Tibial artery (tissue), 4 donors: ENCODE results near the gene NOXA1.

Experiments
- DNase-seq, 2 donors: peaks; one replicate each; pipeline ENCODE4 v3.0.0-alpha.2; 2019
- H3K27ac ChIP-seq, 2 donors: fragments of 200-600 bp; sonication (generic) in 1 of 2; 1 replicate in 1 of 2; 2 replicates in 1 of 2; pipeline ENCODE4 v1.5.1; 2018 to 2019; ENCODE audit warnings: mild to moderate bottlenecking in 1 of 2
- H3K27me3 ChIP-seq, 2 donors: fragments of 200-600 bp; sonication (generic) in 1 of 2; one replicate each; pipeline versions ENCODE4 v1.5.1 to v1.6.0; 2016 to 2019
- H3K36me3 ChIP-seq, 3 donors: fragments of 200-600 bp; sonication (generic) in 2 of 3; one replicate each; pipeline ENCODE4 v1.5.1; 2016 to 2019; ENCODE audit warnings: mild to moderate bottlenecking in 2 of 3
- H3K4me1 ChIP-seq, 4 donors: fragments of 200-600 bp; sonication (generic) in 2 of 4; 1 replicate in 3 of 4; 2 replicates in 1 of 4; pipeline ENCODE4 v1.5.1; 2016 to 2019
- H3K4me3 ChIP-seq, 2 donors: fragments of 200-600 bp; sonication (generic) in 1 of 2; 1 replicate in 1 of 2; 2 replicates in 1 of 2; pipeline ENCODE4 v1.5.1; 2018 to 2019; ENCODE audit warnings: mild to moderate bottlenecking in 2 of 2
- H3K9me3 ChIP-seq, 3 donors: fragments of 200-600 bp; sonication (generic) in 1 of 3; one replicate each; pipeline ENCODE4 v1.5.1; 2016 to 2019
- intact Hi-C: fragments of 100-400 bp; cut with DNase I; formaldehyde crosslinking; loops from one replicate; pipeline ENCODE4 v1.15.0; 2023; ENCODE audit warnings: low total_unique reads
- TF ChIP-seq, protein P1 (sequence below), 2 experiments: fragments of 200-600 bp in 1 of 2; fragments of 450-650 bp in 1 of 2; IDR thresholded peaks; one replicate each; pipeline ENCODE4 v1.5.1; 2017 to 2019; ENCODE audit warnings: antibody characterized with exemption in 2 of 2, mild to moderate bottlenecking in 1 of 2, moderate library complexity in 1 of 2

The NOXA1 gene

DNA sequence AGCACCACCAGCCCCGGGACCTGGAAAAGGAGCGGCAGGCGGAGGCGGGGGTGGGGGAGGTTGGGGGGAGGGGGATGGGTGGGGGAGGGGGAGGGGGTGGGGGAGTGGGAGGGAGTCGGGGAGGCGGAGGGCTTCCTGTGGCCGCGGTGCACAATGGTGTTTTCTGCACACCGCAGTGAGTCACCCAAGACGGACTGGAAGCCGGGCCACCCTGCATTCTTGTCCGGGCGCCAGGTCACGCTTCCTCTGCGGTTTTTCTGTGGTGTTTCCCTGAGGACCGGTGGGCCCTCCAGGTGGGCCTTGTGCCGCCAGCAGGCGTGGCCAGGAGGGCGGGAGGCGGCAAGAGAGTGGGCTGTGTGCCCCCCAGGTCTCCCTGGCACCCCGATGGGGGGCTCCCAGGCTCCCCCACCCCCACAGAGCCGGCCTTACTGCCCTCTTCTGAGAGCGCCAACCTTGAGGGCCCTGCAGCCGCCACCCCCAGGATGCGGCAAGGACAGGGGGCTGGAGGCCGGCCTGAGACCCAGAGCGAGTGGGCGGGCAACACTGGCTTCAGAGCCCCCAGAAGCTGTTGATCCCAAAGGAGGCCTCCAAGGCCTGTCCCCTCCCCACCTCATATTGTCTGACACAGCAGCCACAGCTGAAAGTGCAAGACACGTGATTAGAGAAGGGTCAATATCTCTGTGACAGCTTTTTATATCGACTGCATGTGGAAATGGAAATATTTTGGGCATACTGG is 11.4 kb upstream of the NOXA1 start:
- Histone ChIP-seq H3K27me3 (no peaks in the 10 kb centered on the region), H3K36me3 (no peaks in the 10 kb centered on the region), H3K9me3 (no peaks in the 10 kb centered on the region), H3K27ac (peak overlapping the region; percentile 23 to 71), H3K4me3 (peak overlapping the region; percentile 3 to 7), H3K4me1 (peaks cover 0 to 65% (median 33%) of the 10 kb centered on the region in 4 donors)
- TF ChIP-seq, protein P1, sequence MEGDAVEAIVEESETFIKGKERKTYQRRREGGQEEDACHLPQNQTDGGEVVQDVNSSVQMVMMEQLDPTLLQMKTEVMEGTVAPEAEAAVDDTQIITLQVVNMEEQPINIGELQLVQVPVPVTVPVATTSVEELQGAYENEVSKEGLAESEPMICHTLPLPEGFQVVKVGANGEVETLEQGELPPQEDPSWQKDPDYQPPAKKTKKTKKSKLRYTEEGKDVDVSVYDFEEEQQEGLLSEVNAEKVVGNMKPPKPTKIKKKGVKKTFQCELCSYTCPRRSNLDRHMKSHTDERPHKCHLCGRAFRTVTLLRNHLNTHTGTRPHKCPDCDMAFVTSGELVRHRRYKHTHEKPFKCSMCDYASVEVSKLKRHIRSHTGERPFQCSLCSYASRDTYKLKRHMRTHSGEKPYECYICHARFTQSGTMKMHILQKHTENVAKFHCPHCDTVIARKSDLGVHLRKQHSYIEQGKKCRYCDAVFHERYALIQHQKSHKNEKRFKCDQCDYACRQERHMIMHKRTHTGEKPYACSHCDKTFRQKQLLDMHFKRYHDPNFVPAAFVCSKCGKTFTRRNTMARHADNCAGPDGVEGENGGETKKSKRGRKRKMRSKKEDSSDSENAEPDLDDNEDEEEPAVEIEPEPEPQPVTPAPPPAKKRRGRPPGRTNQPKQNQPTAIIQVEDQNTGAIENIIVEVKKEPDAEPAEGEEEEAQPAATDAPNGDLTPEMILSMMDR (IDR thresholded peaks at IDR 0.05) = no peak
- intact Hi-C loops = no loop called here
- peak; percentile 58 to 89 for DNase-seq

- Histone ChIP-seq H3K36me3 (no peaks in the 10 kb centered on the region), H3K27ac (peak overlapping the region in 1 of 2 donors; percentile 71), H3K4me3 (no peak overlapping the region), H3K4me1 (peaks cover 0 to 59% (median 30%) of the 10 kb centered on the region in 4 donors), H3K9me3 (no peaks in the 10 kb centered on the region), H3K27me3 (no peaks in the 10 kb centered on the region)
- intact Hi-C loops = no loop called here
- TF ChIP-seq, protein P1 (IDR thresholded peaks at IDR 0.05) = no peak
- no peak for DNase-seq
These were observed 10.8 kb upstream of the NOXA1 start for GRCh38 chr9:137412431-137412830.

DNA sequence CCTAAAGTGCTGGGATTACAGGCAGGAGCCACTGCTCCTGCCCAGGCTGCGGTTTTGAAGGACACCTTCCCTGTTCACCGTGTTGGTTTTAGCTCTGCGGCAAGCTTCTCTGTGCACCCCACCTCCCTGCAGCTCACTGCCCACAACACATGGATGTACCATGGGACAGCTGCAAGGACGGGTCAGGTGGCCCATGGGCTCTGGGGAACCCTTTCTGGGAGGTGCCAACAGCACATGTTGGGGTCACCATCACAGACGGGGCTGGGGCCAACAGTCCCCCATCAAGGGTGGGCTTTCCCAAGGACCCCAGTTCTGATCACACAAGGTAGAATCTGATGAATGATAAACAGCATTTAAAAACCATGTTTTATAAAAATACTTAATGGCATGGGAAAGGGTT is 7.7 kb upstream of the NOXA1 start:
- Histone ChIP-seq H3K27ac (no peak overlapping the region), H3K27me3 (no peaks in the 10 kb centered on the region), H3K4me1 (peaks cover 0 to 44% (median 28%) of the 10 kb centered on the region in 4 donors), H3K36me3 (no peaks in the 10 kb centered on the region), H3K4me3 (no peak overlapping the region), H3K9me3 (no peaks in the 10 kb centered on the region)
- intact Hi-C loops = no loop called here
- TF ChIP-seq, protein P1 (IDR thresholded peaks at IDR 0.05) = no peak
- DNase-seq = no peak

DNA sequence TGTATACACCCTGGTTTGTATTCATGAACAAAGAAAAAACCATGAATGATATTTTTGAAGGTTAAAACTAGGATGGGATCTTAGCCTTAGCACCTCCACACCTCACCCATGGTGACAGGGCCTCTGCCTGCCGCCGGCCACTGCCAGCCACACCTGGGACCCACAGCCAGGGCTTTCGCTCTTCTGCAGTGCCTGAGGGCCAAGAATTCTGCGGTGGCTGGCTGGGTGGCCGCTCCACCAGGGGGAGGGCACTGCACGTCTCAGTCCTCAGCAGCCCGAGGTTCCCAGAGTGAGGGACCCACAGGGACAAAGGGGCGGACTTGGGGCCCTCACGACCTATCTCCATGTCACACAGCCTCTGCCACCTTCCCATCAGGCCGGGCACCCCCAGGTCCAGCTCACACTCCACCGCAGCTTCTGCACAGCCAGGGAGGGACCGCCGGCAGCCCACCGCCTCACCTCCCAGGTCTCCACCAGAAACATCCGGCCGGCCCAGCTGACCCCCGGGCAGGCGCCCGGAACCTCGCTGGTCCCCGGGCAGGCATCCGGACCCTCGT is 7.1 kb upstream of the NOXA1 start:
- no peak for DNase-seq
- intact Hi-C loops = no loop called here
- no peak overlapping the region for H3K27ac ChIP-seq
- TF ChIP-seq, protein P1 (IDR thresholded peaks at IDR 0.05) = no peak
- H3K9me3 ChIP-seq = no peaks in the 10 kb centered on the region
- H3K27me3 ChIP-seq = no peaks in the 10 kb centered on the region
- no peaks in the 10 kb centered on the region for H3K36me3 ChIP-seq
- H3K4me1 ChIP-seq = peaks cover 0 to 37% (median 23%) of the 10 kb centered on the region in 4 donors
- no peak overlapping the region for H3K4me3 ChIP-seq

- Histone ChIP-seq H3K4me3 (no peak overlapping the region), H3K27ac (no peak overlapping the region), H3K27me3 (no peaks in the 10 kb centered on the region), H3K4me1 (peaks cover 0 to 36% (median 17%) of the 10 kb centered on the region in 4 donors), H3K9me3 (no peaks in the 10 kb centered on the region), H3K36me3 (no peaks in the 10 kb centered on the region)
- no peak for DNase-seq
- intact Hi-C loops = no loop called here
- TF ChIP-seq, protein P1 (IDR thresholded peaks at IDR 0.05) = no peak
These were observed 6.5 kb upstream of the NOXA1 start for GRCh38 chr9:137416563-137417151.
